ENCODE data around the gene AKT2. TPM values are rescaled to one million over a fixed set of nuclear protein-coding genes. Genes with fewer than 3 reads are reported as not detected.

AKT2 gene
- total RNA-seq, 1 experiment from 2014 or later = 146 TPM

DNA sequence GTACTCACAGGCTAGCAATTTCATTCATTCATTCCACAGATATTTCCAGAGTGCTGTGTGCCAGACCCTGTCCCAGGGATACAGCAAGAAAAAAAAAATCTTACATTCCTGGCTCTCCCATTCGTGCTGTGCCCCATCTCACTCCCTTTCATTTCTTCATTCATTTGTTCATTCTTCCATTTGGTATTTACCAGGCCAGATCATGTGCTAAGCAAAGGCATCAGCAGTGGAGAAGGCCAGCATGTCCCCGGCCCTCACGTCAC, 91.6 kb downstream of the AKT2 start:
- DNase-seq (ENCODE audit: low spot score) = no peak
- no peak for TF ChIP-seq EZH2 (IDR thresholded peaks at IDR 0.05; ENCODE audit: borderline replicate concordance, low read depth, low read length, poor library complexity, severe bottlenecking)
- TF ChIP-seq, protein P1, sequence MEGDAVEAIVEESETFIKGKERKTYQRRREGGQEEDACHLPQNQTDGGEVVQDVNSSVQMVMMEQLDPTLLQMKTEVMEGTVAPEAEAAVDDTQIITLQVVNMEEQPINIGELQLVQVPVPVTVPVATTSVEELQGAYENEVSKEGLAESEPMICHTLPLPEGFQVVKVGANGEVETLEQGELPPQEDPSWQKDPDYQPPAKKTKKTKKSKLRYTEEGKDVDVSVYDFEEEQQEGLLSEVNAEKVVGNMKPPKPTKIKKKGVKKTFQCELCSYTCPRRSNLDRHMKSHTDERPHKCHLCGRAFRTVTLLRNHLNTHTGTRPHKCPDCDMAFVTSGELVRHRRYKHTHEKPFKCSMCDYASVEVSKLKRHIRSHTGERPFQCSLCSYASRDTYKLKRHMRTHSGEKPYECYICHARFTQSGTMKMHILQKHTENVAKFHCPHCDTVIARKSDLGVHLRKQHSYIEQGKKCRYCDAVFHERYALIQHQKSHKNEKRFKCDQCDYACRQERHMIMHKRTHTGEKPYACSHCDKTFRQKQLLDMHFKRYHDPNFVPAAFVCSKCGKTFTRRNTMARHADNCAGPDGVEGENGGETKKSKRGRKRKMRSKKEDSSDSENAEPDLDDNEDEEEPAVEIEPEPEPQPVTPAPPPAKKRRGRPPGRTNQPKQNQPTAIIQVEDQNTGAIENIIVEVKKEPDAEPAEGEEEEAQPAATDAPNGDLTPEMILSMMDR (conservative IDR thresholded peaks at IDR 0.05; ENCODE audit: low read depth, low read length) = no peak
- no peak overlapping the region for H3K4me3 ChIP-seq (ENCODE audit: low read depth, low read length, poor library complexity, severe bottlenecking)
- H3K4me1 ChIP-seq (ENCODE audit: insufficient read depth, low read length, poor library complexity, severe bottlenecking) = no peaks in the 10 kb centered on the region
- POLR2A ChIA-PET (ENCODE audit: low non-redundant PET) = no interaction called here
- no peaks in the 10 kb centered on the region for H3K27me3 ChIP-seq (replicated peaks; ENCODE audit: insufficient read depth, low read depth, low read length, poor library complexity)
- CTCF ChIA-PET = no interaction called here
- intact Hi-C loops (cut with micrococcal nuclease; ENCODE audit: unreplicated experiment) = no loop called here
- BruUV-seq (replicated peaks) = no TSS peak
- no peaks in the 10 kb centered on the region for H3K9me3 ChIP-seq (ENCODE audit: low read depth, low read length, poor library complexity, severe bottlenecking)
- no peaks in the 10 kb centered on the region for H3K36me3 ChIP-seq (ENCODE audit: insufficient read depth, low read length, poor library complexity, severe bottlenecking)
- H3K27ac ChIP-seq (ENCODE audit: low read depth, low read length, poor library complexity, severe bottlenecking) = no peak overlapping the region

DNA sequence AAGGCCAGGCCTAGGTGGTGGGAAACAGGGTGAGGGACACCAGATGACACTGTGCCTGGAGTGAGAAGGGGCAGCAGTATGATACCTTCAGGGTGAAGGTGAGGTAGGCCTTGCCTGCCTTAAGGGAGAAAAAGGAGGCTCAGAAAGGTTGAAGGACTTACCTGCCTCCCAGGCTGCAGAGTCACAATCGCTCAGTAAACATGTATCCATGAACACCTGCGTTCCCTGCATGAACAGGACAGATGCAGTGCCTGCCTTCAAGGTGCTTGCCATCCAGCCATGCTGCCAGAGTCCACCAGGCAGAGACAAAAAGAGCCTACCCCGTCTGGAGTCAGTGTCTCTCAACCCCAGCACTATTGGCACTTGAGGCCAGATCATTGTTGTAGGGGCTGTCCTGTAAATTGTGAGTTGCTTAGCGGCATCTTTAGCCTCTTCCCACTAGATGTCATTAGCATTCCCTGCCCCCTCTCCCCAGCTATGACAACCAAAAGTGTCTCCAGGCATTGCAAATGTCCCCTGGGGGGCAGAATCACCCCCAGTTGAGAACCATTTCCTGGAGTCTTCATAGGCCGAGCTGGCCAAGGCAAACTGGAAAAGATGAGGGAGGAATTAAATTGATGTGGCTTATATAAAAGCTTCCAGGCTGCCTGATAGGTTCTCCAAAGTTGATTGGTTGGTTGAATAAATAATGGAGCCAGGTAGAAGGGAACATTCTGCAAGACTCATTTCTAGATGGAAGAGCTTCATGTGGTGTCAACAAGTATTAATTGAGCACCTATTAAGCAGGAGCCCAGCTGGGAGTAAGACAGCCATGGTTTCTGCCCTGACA, 92.2 kb downstream of the AKT2 start:
- H3K4me3 ChIP-seq (ENCODE audit: low read depth, low read length, poor library complexity, severe bottlenecking) = peak overlapping the region; percentile 100
- BruUV-seq (replicated peaks) = no TSS peak

DNA sequence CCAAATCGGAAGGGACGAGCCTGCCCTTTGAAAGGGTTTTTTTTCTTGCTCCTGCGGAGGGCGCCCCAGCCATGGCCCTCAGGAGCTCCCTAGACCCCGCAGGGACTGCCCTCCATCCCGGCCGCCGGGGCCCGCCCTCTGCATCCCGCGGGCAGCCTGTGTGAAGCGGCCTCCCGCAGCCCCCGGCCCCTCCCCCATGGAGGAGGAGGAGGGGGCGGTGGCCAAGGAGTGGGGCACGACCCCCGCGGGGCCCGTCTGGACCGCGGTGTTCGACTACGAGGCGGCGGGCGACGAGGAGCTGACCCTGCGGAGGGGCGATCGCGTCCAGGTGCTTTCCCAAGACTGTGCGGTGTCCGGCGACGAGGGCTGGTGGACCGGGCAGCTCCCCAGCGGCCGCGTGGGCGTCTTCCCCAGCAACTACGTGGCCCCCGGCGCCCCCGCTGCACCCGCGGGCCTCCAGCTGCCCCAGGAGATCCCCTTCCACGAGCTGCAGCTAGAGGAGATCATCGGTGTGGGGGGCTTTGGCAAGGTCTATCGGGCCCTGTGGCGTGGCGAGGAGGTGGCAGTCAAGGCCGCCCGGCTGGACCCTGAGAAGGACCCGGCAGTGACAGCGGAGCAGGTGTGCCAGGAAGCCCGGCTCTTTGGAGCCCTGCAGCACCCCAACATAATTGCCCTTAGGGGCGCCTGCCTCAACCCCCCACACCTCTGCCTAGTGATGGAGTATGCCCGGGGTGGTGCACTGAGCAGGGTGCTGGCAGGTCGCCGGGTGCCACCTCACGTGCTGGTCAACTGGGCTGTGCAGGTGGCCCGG, 93.1 kb downstream of the AKT2 start:
- intact Hi-C loops (cut with micrococcal nuclease; ENCODE audit: unreplicated experiment) = loop anchor here (2.0 kb wide), 1 partner anchor 27 kb away; no protein-coding TSS in a partner anchor
- Histone ChIP-seq H3K4me1 (ENCODE audit: insufficient read depth, low read length, poor library complexity, severe bottlenecking) (no peaks in the 10 kb centered on the region), H3K27ac (ENCODE audit: low read depth, low read length, poor library complexity, severe bottlenecking) (peak overlapping the region; percentile 57), H3K9me3 (ENCODE audit: low read depth, low read length, poor library complexity, severe bottlenecking) (no peaks in the 10 kb centered on the region), H3K36me3 (ENCODE audit: insufficient read depth, low read length, poor library complexity, severe bottlenecking) (no peaks in the 10 kb centered on the region), H3K4me3 (ENCODE audit: low read depth, low read length, poor library complexity, severe bottlenecking) (peak overlapping the region; percentile 100), H3K27me3 (replicated peaks; ENCODE audit: insufficient read depth, low read depth, low read length, poor library complexity) (no peaks in the 10 kb centered on the region)
- ChIA-PET CTCF (interaction anchor here (0.6 kb wide), 1 partner anchor 48 kb away, joined by 3 read pairs; no protein-coding TSS in a partner anchor), POLR2A (ENCODE audit: low non-redundant PET) (interaction anchor here (0.5 kb wide), 1 partner anchor 39 kb away, joined by 8 read pairs; no protein-coding TSS in a partner anchor)
- DNase-seq (ENCODE audit: low spot score) = peak; percentile 18
- TF ChIP-seq, protein P1 (conservative IDR thresholded peaks at IDR 0.05; ENCODE audit: low read depth, low read length) = no peak
- TF ChIP-seq EZH2 (IDR thresholded peaks at IDR 0.05; ENCODE audit: borderline replicate concordance, low read depth, low read length, poor library complexity, severe bottlenecking) = no peak
- no TSS peak for BruUV-seq (replicated peaks)

More for the DNA sequence above, 92.2 kb downstream of the AKT2 start:
- no peaks in the 10 kb centered on the region for H3K4me1 ChIP-seq (ENCODE audit: insufficient read depth, low read length, poor library complexity, severe bottlenecking)
- peak; percentile 34 for DNase-seq (ENCODE audit: low spot score)
- H3K27ac ChIP-seq (ENCODE audit: low read depth, low read length, poor library complexity, severe bottlenecking) = no peak overlapping the region
- H3K27me3 ChIP-seq (replicated peaks; ENCODE audit: insufficient read depth, low read depth, low read length, poor library complexity) = no peaks in the 10 kb centered on the region
- no peaks in the 10 kb centered on the region for H3K36me3 ChIP-seq (ENCODE audit: insufficient read depth, low read length, poor library complexity, severe bottlenecking)
- TF ChIP-seq, protein P1 (conservative IDR thresholded peaks at IDR 0.05; ENCODE audit: low read depth, low read length) = no peak
- no peak for TF ChIP-seq EZH2 (IDR thresholded peaks at IDR 0.05; ENCODE audit: borderline replicate concordance, low read depth, low read length, poor library complexity, severe bottlenecking)
- intact Hi-C loops (cut with micrococcal nuclease; ENCODE audit: unreplicated experiment) = no loop called here
- POLR2A ChIA-PET (ENCODE audit: low non-redundant PET) = no interaction called here
- H3K9me3 ChIP-seq (ENCODE audit: low read depth, low read length, poor library complexity, severe bottlenecking) = no peaks in the 10 kb centered on the region
- CTCF ChIA-PET = no interaction called here
